ENCODE measurements around the gene UST.
"Not testable (repeated sequence)": the region's sequence is repeated elsewhere in the genome, so short reads cannot be mapped to it uniquely, and the experiment has no call there.

UST gene

DNA sequence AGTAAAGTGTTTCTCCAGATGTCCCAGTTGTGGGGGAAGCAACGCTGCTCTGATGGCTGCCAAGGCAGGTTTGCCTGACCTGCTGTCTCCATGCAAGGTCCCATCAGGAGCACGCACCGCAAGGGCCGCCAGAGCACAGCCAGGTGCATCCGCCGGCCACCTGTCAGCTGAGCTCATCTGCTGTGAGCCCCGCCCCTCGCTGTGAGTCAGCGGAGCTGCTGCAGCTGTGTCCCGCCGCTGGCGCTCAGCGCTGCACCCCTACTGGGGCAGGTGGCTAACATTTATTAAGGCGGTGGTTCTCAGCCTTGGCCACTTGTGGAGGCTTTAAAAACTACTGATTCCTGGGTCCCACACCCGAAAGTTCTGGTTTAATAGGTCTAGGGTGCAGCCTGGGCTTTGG is 225.7 kb downstream of the UST start:
- Histone ChIP-seq H4K91ac (ENCODE audit: low read length) (no peak overlapping the region), H3K14ac (ENCODE audit: low read length in 2 of 2) (no peak overlapping the region), H2BK15ac (ENCODE audit: low read depth, poor library complexity, severe bottlenecking) (no peak overlapping the region), H3K36me3 (ENCODE audit: control insufficient read depth in 1 of 2, insufficient read depth in 2 of 2, low read depth in 1 of 2, low read length in 2 of 2) (peaks cover 0 to 5% of the 10 kb centered on the region in 2 experiments), H3K4me2 (ENCODE audit: low read length, poor library complexity, severe bottlenecking) (no peak overlapping the region), H2AK5ac (ENCODE audit: low read length, severe bottlenecking) (no peak overlapping the region), H2AFZ (ENCODE audit: low read depth, low read length) (no peak overlapping the region), H4K8ac (ENCODE audit: low read length) (no peak overlapping the region), H3K9me3 (ENCODE audit: control insufficient read depth, low read length) (no peaks in the 10 kb centered on the region), H3K79me1 (replicated peaks; ENCODE audit: low read length, poor library complexity, severe bottlenecking) (no peaks in the 10 kb centered on the region), H2BK5ac (ENCODE audit: low read depth, low read length, poor library complexity, severe bottlenecking) (no peak overlapping the region), H3K4ac (ENCODE audit: low read depth in 1 of 2, low read length in 2 of 2) (no peak overlapping the region), H3K27me3 (ENCODE audit: control insufficient read depth in 1 of 2, insufficient read depth in 1 of 2, low read length in 2 of 2) (peaks cover 0 to 5% of the 10 kb centered on the region in 2 experiments), H2BK120ac (ENCODE audit: low read depth, low read length) (no peak overlapping the region), H3K27ac (ENCODE audit: low read length, poor library complexity, severe bottlenecking) (no peak overlapping the region), H3K4me3 (ENCODE audit: insufficient read depth in 1 of 2, low read depth in 1 of 2, low read length in 2 of 2) (no peak overlapping the region), H3K23ac (ENCODE audit: low read length in 2 of 2) (no peak overlapping the region), H3K4me1 (ENCODE audit: control insufficient read depth, insufficient read depth, low read depth, low read length) (peaks cover 6% of the 10 kb centered on the region), H2BK12ac (ENCODE audit: low read length in 2 of 2) (no peak overlapping the region), H3K9ac (ENCODE audit: low read length) (no peak overlapping the region), H3K18ac (ENCODE audit: low read depth in 1 of 2, low read length in 2 of 2) (no peak overlapping the region)
- 12% methylated on average over 15 of the region's 15 CpGs for WGBS
- DNase-seq, result peak; percentile 32

DNA sequence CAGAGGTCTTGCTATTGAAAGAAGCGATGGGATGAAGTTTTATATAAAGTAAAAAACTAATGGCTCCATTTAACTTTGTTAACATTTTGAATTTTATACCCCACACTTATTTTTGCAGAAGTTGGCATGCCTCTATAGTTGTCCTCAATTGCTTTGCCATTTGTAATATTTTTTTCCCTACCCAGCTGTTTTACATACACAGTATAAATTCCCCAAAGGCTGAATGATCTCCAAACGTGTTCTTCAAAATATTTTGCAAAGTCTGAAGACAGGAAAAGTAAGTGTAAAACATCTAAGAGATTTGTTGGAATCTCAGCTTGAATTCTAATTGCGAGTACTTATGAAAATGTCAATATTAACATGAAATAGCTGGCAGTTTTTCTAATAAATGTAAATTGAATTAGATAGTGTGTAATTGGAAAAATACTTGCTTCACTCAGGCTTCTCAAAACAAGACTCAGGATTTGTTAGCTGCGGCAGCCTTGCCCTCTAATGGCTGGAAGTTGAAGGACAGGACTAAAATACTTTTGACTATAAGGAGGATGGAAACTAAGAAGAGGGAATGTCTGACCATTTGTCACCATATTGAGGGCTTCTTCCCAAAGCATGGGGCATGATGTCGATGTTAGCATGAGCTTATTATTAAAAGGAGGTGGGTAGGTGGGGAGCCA is 226.8 kb downstream of the UST start:
- Histone ChIP-seq H3K4me2 (ENCODE audit: low read length, poor library complexity, severe bottlenecking) (no peak overlapping the region), H2BK12ac (ENCODE audit: low read length in 2 of 2) (no peak overlapping the region), H4K91ac (ENCODE audit: low read length) (no peak overlapping the region), H3K18ac (ENCODE audit: low read depth in 1 of 2, low read length in 2 of 2) (no peak overlapping the region), H3K36me3 (ENCODE audit: control insufficient read depth in 1 of 2, insufficient read depth in 2 of 2, low read depth in 1 of 2, low read length in 2 of 2) (peaks cover 0 to 5% of the 10 kb centered on the region in 2 experiments), H3K27me3 (ENCODE audit: control insufficient read depth in 1 of 2, insufficient read depth in 1 of 2, low read length in 2 of 2) (peaks cover 0 to 5% of the 10 kb centered on the region in 2 experiments), H2AK5ac (ENCODE audit: low read length, severe bottlenecking) (no peak overlapping the region), H2AFZ (ENCODE audit: low read depth, low read length) (no peak overlapping the region), H3K23ac (ENCODE audit: low read length in 2 of 2) (no peak overlapping the region), H2BK15ac (ENCODE audit: low read depth, poor library complexity, severe bottlenecking) (no peak overlapping the region), H3K4me3 (ENCODE audit: insufficient read depth in 1 of 2, low read depth in 1 of 2, low read length in 2 of 2) (no peak overlapping the region), H3K4ac (ENCODE audit: low read depth in 1 of 2, low read length in 2 of 2) (no peak overlapping the region), H3K9me3 (ENCODE audit: control insufficient read depth, low read length) (no peaks in the 10 kb centered on the region), H3K14ac (ENCODE audit: low read length in 2 of 2) (no peak overlapping the region), H3K79me1 (replicated peaks; ENCODE audit: low read length, poor library complexity, severe bottlenecking) (no peaks in the 10 kb centered on the region), H3K9ac (ENCODE audit: low read length) (peak overlapping the region; percentile 59), H3K27ac (ENCODE audit: low read length, poor library complexity, severe bottlenecking) (no peak overlapping the region), H3K4me1 (ENCODE audit: control insufficient read depth, insufficient read depth, low read depth, low read length) (peaks cover 6% of the 10 kb centered on the region), H2BK5ac (ENCODE audit: low read depth, low read length, poor library complexity, severe bottlenecking) (no peak overlapping the region), H4K8ac (ENCODE audit: low read length) (no peak overlapping the region), H2BK120ac (ENCODE audit: low read depth, low read length) (no peak overlapping the region)
- WGBS, result 90% methylated on average over 4 of the region's 5 CpGs
- DNase-seq, result peak; percentile 53

DNA sequence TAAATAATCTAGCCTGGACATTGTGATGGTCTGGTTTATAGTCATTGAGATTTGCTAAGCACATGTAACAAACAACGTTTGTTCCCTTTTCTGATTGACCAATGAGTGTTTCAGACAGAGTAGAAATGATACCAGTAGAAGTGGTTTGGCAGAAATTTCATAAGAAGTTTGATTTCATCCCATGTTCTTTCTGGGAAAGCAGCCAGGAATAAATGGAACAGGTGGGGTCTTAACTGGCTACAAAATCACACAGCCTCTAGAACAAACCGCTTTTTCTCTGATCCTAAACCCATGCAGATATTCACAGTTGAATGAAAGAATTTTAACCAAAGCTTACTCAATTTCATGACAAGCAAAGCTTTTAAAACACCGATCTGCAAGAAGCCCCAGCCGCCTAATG is 227.5 kb downstream of the UST start:
- H2AK5ac ChIP-seq (ENCODE audit: low read length, severe bottlenecking), result no peak overlapping the region
- H3K9me3 ChIP-seq (ENCODE audit: control insufficient read depth, low read length), result no peaks in the 10 kb centered on the region
- 95% methylated on average over 4 of the region's 4 CpGs for WGBS
- H3K4ac ChIP-seq (ENCODE audit: low read depth in 1 of 2, low read length in 2 of 2), result no peak overlapping the region
- no peak overlapping the region for H2BK120ac ChIP-seq (ENCODE audit: low read depth, low read length)
- H3K4me3 ChIP-seq (ENCODE audit: insufficient read depth in 1 of 2, low read depth in 1 of 2, low read length in 2 of 2), result no peak overlapping the region
- H3K27me3 ChIP-seq (ENCODE audit: control insufficient read depth in 1 of 2, insufficient read depth in 1 of 2, low read length in 2 of 2), result peaks cover 0 to 5% of the 10 kb centered on the region in 2 experiments
- no peak overlapping the region for H2BK12ac ChIP-seq (ENCODE audit: low read length in 2 of 2)
- peaks cover 6% of the 10 kb centered on the region for H3K4me1 ChIP-seq (ENCODE audit: control insufficient read depth, insufficient read depth, low read depth, low read length)
- no peak overlapping the region for H3K4me2 ChIP-seq (ENCODE audit: low read length, poor library complexity, severe bottlenecking)
- H2AFZ ChIP-seq (ENCODE audit: low read depth, low read length), result no peak overlapping the region
- no peaks in the 10 kb centered on the region for H3K79me1 ChIP-seq (replicated peaks; ENCODE audit: low read length, poor library complexity, severe bottlenecking)
- H2BK15ac ChIP-seq (ENCODE audit: low read depth, poor library complexity, severe bottlenecking), result no peak overlapping the region
- peaks cover 0 to 5% of the 10 kb centered on the region in 2 experiments for H3K36me3 ChIP-seq (ENCODE audit: control insufficient read depth in 1 of 2, insufficient read depth in 2 of 2, low read depth in 1 of 2, low read length in 2 of 2)
- no peak overlapping the region for H3K27ac ChIP-seq (ENCODE audit: low read length, poor library complexity, severe bottlenecking)
- DNase-seq, result no peak
- no peak overlapping the region for H2BK5ac ChIP-seq (ENCODE audit: low read depth, low read length, poor library complexity, severe bottlenecking)
- H4K8ac ChIP-seq (ENCODE audit: low read length), result no peak overlapping the region
- H3K18ac ChIP-seq (ENCODE audit: low read depth in 1 of 2, low read length in 2 of 2), result no peak overlapping the region
- no peak overlapping the region for H3K9ac ChIP-seq (ENCODE audit: low read length)
- H4K91ac ChIP-seq (ENCODE audit: low read length), result no peak overlapping the region
- H3K23ac ChIP-seq (ENCODE audit: low read length in 2 of 2), result no peak overlapping the region
- no peak overlapping the region for H3K14ac ChIP-seq (ENCODE audit: low read length in 2 of 2)

DNA sequence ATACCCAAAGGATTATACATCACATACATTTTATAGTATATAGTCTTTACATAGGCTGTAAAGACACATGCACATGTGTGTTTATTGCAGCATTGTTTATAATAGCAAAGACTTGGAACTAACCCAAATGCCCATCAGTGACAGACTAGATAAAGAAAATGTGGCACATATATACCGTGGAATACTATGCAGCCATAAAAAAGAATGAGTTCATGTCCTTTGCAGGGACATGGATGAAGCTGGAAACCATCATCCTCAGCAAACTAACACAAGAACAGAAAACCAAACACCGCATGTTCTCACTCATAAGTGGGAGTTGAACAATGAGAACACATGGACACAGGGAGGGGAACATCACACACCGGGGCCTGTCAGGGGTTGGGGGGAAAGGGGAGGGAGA is 231.5 kb downstream of the UST start:
- not testable (repeated sequence) for DNase-seq; H3K9ac ChIP-seq (ENCODE audit: low read length); H3K79me1 ChIP-seq (replicated peaks; ENCODE audit: low read length, poor library complexity, severe bottlenecking); H3K18ac ChIP-seq (ENCODE audit: low read depth in 1 of 2, low read length in 2 of 2); H3K4ac ChIP-seq (ENCODE audit: low read depth in 1 of 2, low read length in 2 of 2); H4K8ac ChIP-seq (ENCODE audit: low read length); H2BK12ac ChIP-seq (ENCODE audit: low read length in 2 of 2); H3K27me3 ChIP-seq (ENCODE audit: control insufficient read depth in 1 of 2, insufficient read depth in 1 of 2, low read length in 2 of 2); H4K91ac ChIP-seq (ENCODE audit: low read length); H3K36me3 ChIP-seq (ENCODE audit: control insufficient read depth in 1 of 2, insufficient read depth in 2 of 2, low read depth in 1 of 2, low read length in 2 of 2); H3K4me2 ChIP-seq (ENCODE audit: low read length, poor library complexity, severe bottlenecking); H2AFZ ChIP-seq (ENCODE audit: low read depth, low read length); H3K9me3 ChIP-seq (ENCODE audit: control insufficient read depth, low read length); H3K4me1 ChIP-seq (ENCODE audit: control insufficient read depth, insufficient read depth, low read depth, low read length); H2AK5ac ChIP-seq (ENCODE audit: low read length, severe bottlenecking); H3K4me3 ChIP-seq (ENCODE audit: insufficient read depth in 1 of 2, low read depth in 1 of 2, low read length in 2 of 2); H3K23ac ChIP-seq (ENCODE audit: low read length in 2 of 2); H3K14ac ChIP-seq (ENCODE audit: low read length in 2 of 2); H3K27ac ChIP-seq (ENCODE audit: low read length, poor library complexity, severe bottlenecking); H2BK5ac ChIP-seq (ENCODE audit: low read depth, low read length, poor library complexity, severe bottlenecking); H2BK120ac ChIP-seq (ENCODE audit: low read depth, low read length); H2BK15ac ChIP-seq (ENCODE audit: low read depth, poor library complexity, severe bottlenecking)
- WGBS, result 100% methylated on average over 1 of the region's 3 CpGs

Measured in mesenchymal stem cell (in vitro differentiated cells and primary cell).